GM23338 (cell line): ENCODE data around the gene HSPA12A. TPM values are rescaled to one million over a fixed set of nuclear protein-coding genes. Genes with fewer than 3 reads are reported as not detected.

Experiments
- ATAC-seq: fragments of 200-7000 bp; cut with Tn5 transposase; 3 replicates; pipeline ENCODE4 v1.9.1; 2020
- DNase-seq: peaks from one replicate; pipeline ENCODE4 v3.0.0-alpha.2; 2015; ENCODE audit warnings: low spot score
- H2AFZ ChIP-seq: fragments of 200-600 bp; sonication (generic); 2 replicates; pipeline ENCODE4 v1.8.0; 2016; ENCODE audit warnings: antibody characterized with exemption, mild to moderate bottlenecking, moderate library complexity
- H3F3A ChIP-seq: fragments of 200-600 bp; sonication (generic); replicated peaks from 2 replicates; pipeline ENCODE4 v1.8.0; 2017; ENCODE audit warnings: antibody characterized with exemption, mixed run types, low read depth
- H3K27ac ChIP-seq: fragments of 200-600 bp; sonication (generic); 2 replicates; pipeline ENCODE4 v1.6.1; 2016; ENCODE audit warnings: low read depth
- H3K27me3 ChIP-seq: fragments of 200-600 bp; sonication (generic); 2 replicates; pipeline ENCODE4 v1.8.0; 2016; ENCODE audit warnings: mild to moderate bottlenecking, mixed run types, moderate library complexity; ENCODE audit not compliant: insufficient read depth
- H3K36me3 ChIP-seq: fragments of 200-600 bp; sonication (generic); 2 replicates; pipeline ENCODE4 v1.8.0; 2016; ENCODE audit warnings: mild to moderate bottlenecking; ENCODE audit not compliant: insufficient read depth
- H3K4me1 ChIP-seq: fragments of 200-600 bp; sonication (generic); 2 replicates; pipeline ENCODE4 v1.8.0; 2016; ENCODE audit warnings: mild to moderate bottlenecking, moderate library complexity; ENCODE audit not compliant: insufficient read depth
- H3K4me2 ChIP-seq: fragments of 200-600 bp; sonication (generic); 2 replicates; pipeline ENCODE4 v1.7.1; 2017; ENCODE audit warnings: mixed run types
- H3K4me3 ChIP-seq: fragments of 200-600 bp; sonication (generic); 2 replicates; pipeline ENCODE4 v1.6.1; 2016; ENCODE audit warnings: mixed run types
- H3K79me2 ChIP-seq: fragments of 200-600 bp; sonication (generic); replicated peaks from 2 replicates; pipeline ENCODE4 v1.8.0; 2017; ENCODE audit warnings: mild to moderate bottlenecking; ENCODE audit not compliant: insufficient read depth
- H3K9me2 ChIP-seq: fragments of 200-600 bp; sonication (generic); 2 replicates; pipeline ENCODE4 v1.8.0; 2017; ENCODE audit not compliant: insufficient read depth
- H4K20me1 ChIP-seq: fragments of 200-600 bp; sonication (generic); replicated peaks from 2 replicates; pipeline ENCODE4 v1.8.0; 2017; ENCODE audit warnings: mild to moderate bottlenecking; ENCODE audit not compliant: insufficient read depth
- H3K27ac Mint-ChIP-seq: 2 replicates; pipeline ENCODE4 v1.8.0; 2020; ENCODE audit warnings: inconsistent platforms, mild to moderate bottlenecking, moderate library complexity, mixed read lengths
- H3K27me3 Mint-ChIP-seq: 3 replicates; pipeline ENCODE4 v1.8.0; 2022; ENCODE audit warnings: low read depth, mild to moderate bottlenecking, moderate library complexity, mixed read lengths, inconsistent platforms; ENCODE audit not compliant: insufficient read depth, poor library complexity
- H3K36me3 Mint-ChIP-seq: 3 replicates; pipeline ENCODE4 v1.8.0; 2021; ENCODE audit warnings: low read depth, mild to moderate bottlenecking, inconsistent platforms, moderate library complexity, mixed read lengths
- H3K4me1 Mint-ChIP-seq: 3 replicates; pipeline ENCODE4 v1.8.0; 2020; ENCODE audit warnings: mild to moderate bottlenecking, inconsistent platforms, mixed read lengths
- H3K4me3 Mint-ChIP-seq: 3 replicates; pipeline ENCODE4 v1.8.0; 2021; ENCODE audit warnings: moderate library complexity, mild to moderate bottlenecking, inconsistent platforms, mixed read lengths
- H3K9me3 Mint-ChIP-seq: 3 replicates; pipeline ENCODE4 v1.8.0; 2020; ENCODE audit warnings: moderate library complexity, mild to moderate bottlenecking, inconsistent platforms, mixed read lengths
- CREB1 ChIP-seq: fragments of 250-450 bp; sonication (Bioruptor Pico); IDR thresholded peaks from 2 replicates; pipeline ENCODE4 v1.5.0; 2020; ENCODE audit warnings: low read depth, mild to moderate bottlenecking, moderate library complexity
- ETS1 ChIP-seq: IDR thresholded peaks from 2 replicates; pipeline ENCODE4 v1.6.1; 2016; ENCODE audit warnings: antibody characterized with exemption
- EZH2 ChIP-seq: fragments of 200-600 bp; sonication (generic); IDR thresholded peaks from one replicate; pipeline ENCODE4 v1.8.0; 2017; ENCODE audit warnings: antibody characterized with exemption, mild to moderate bottlenecking, low read depth; ENCODE audit not compliant: unreplicated experiment
- EZH2phosphoT487 ChIP-seq: fragments of 200-600 bp; sonication (generic); IDR thresholded peaks from one replicate; pipeline ENCODE4 v1.8.1; 2018; ENCODE audit warnings: antibody characterized with exemption; ENCODE audit not compliant: unreplicated experiment
- JUNB ChIP-seq: IDR thresholded peaks from one replicate; pipeline ENCODE4 v1.6.1; 2016; ENCODE audit warnings: antibody characterized with exemption; ENCODE audit not compliant: unreplicated experiment
- POLR2AphosphoS5 ChIP-seq: IDR thresholded peaks from 2 replicates; pipeline ENCODE4 v1.6.1; 2016; ENCODE audit warnings: antibody characterized with exemption, low read depth
- STAT1 ChIP-seq: IDR thresholded peaks from one replicate; pipeline ENCODE4 v1.6.1; 2016; ENCODE audit warnings: antibody characterized with exemption; ENCODE audit not compliant: unreplicated experiment
- ZNF331 ChIP-seq: fragments of 250-450 bp; sonication (Bioruptor Pico); IDR thresholded peaks from 2 replicates; pipeline ENCODE4 v1.5.0; 2020; ENCODE audit warnings: low read depth, mild to moderate bottlenecking, moderate library complexity
- polyA plus RNA-seq: library from polyadenylated mRNA; unstranded; fragments of >200 nt; fragmentation: Nextera tagmentation; extraction: Ambion mirVana; gene quantifications from 2 replicates; pipeline ENCODE4 v1.2.1, GENCODE V29; 2016
- total RNA-seq: library from RNA; depleted of rRNA; stranded (reverse); fragments of >200 nt; shearing (Covaris generic); gene quantifications from 2 replicates; pipeline ENCODE4 v1.2.3, GENCODE V29; 2014
- TF ChIP-seq, protein P1 (sequence below): fragments of 250-450 bp; sonication (Bioruptor Pico); IDR thresholded peaks from 2 replicates; pipeline ENCODE4 v1.5.0; 2020; ENCODE audit warnings: mild to moderate bottlenecking, moderate library complexity
- TF ChIP-seq, protein P2 (sequence below): IDR thresholded peaks from one replicate; pipeline ENCODE4 v1.6.1; 2018; ENCODE audit warnings: antibody characterized with exemption; ENCODE audit not compliant: unreplicated experiment
- TF ChIP-seq, protein P3 (sequence below), 2 experiments: fragments of 200-600 bp in 1 of 2; sonication (generic) in 1 of 2; conservative IDR thresholded peaks; 2 replicates each; pipeline versions ENCODE4 v1.5.1 to v1.6.1; 2016 to 2017; ENCODE audit warnings: antibody characterized with exemption in 2 of 2, low read depth in 2 of 2, mild to moderate bottlenecking in 2 of 2, moderate library complexity in 1 of 2

The HSPA12A gene
- total and polyA plus RNA-seq, 2 experiments from 2014 or later: 4.4 to 6.3 TPM

DNA sequence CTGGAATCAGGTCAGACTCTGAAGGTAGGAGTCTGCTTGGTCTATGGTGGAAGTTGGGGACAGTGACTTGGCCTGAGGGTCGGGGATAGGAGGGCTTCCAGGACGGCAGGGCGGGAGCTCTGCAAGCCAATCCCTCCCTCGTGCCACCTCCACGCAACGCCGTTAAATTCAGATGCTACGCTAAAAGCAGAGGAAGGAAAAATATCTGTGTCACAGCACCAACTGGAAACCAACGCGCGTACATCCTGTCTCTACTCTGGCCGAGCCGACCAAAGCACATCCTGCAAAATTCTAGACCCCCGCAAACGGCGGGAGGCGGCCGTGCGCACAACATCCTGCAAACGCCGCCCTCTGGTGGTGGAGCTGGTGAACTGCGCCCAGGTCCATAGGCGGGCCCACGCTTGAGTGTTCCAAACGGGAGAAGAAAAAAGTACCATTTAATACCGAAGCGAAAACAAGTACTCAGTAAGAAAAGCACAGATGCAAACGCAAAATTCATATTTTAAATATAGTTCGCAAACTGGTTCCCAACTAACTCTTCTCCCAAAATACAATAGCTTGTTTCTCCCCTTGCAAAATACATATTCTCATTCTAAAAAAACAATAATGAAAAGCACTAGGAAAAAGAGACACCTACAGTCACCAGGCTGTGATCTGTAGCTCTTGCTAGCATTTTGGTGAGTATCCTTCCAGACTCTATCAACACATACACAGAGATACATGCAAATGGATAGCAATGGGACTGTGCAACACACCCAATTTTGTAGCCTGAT is 45.7 kb upstream of the HSPA12A start (continued):
- TF ChIP-seq, protein P1, sequence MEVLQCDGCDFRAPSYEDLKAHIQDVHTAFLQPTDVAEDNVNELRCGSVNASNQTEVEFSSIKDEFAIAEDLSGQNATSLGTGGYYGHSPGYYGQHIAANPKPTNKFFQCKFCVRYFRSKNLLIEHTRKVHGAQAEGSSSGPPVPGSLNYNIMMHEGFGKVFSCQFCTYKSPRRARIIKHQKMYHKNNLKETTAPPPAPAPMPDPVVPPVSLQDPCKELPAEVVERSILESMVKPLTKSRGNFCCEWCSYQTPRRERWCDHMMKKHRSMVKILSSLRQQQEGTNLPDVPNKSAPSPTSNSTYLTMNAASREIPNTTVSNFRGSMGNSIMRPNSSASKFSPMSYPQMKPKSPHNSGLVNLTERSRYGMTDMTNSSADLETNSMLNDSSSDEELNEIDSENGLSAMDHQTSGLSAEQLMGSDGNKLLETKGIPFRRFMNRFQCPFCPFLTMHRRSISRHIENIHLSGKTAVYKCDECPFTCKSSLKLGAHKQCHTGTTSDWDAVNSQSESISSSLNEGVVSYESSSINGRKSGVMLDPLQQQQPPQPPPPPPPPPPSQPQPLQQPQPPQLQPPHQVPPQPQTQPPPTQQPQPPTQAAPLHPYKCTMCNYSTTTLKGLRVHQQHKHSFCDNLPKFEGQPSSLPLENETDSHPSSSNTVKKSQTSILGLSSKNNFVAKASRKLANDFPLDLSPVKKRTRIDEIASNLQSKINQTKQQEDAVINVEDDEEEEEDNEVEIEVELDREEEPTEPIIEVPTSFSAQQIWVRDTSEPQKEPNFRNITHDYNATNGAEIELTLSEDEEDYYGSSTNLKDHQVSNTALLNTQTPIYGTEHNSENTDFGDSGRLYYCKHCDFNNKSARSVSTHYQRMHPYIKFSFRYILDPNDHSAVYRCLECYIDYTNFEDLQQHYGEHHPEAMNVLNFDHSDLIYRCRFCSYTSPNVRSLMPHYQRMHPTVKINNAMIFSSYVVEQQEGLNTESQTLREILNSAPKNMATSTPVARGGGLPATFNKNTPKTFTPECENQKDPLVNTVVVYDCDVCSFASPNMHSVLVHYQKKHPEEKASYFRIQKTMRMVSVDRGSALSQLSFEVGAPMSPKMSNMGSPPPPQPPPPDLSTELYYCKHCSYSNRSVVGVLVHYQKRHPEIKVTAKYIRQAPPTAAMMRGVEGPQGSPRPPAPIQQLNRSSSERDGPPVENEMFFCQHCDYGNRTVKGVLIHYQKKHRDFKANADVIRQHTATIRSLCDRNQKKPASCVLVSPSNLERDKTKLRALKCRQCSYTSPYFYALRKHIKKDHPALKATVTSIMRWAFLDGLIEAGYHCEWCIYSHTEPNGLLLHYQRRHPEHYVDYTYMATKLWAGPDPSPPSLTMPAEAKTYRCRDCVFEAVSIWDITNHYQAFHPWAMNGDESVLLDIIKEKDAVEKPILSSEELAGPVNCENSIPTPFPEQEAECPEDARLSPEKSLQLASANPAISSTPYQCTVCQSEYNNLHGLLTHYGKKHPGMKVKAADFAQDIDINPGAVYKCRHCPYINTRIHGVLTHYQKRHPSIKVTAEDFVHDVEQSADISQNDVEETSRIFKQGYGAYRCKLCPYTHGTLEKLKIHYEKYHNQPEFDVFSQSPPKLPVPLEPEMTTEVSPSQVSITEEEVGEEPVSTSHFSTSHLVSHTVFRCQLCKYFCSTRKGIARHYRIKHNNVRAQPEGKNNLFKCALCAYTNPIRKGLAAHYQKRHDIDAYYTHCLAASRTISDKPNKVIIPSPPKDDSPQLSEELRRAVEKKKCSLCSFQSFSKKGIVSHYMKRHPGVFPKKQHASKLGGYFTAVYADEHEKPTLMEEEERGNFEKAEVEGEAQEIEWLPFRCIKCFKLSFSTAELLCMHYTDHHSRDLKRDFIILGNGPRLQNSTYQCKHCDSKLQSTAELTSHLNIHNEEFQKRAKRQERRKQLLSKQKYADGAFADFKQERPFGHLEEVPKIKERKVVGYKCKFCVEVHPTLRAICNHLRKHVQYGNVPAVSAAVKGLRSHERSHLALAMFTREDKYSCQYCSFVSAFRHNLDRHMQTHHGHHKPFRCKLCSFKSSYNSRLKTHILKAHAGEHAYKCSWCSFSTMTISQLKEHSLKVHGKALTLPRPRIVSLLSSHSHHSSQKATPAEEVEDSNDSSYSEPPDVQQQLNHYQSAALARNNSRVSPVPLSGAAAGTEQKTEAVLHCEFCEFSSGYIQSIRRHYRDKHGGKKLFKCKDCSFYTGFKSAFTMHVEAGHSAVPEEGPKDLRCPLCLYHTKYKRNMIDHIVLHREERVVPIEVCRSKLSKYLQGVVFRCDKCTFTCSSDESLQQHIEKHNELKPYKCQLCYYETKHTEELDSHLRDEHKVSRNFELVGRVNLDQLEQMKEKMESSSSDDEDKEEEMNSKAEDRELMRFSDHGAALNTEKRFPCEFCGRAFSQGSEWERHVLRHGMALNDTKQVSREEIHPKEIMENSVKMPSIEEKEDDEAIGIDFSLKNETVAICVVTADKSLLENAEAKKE (CRISPR knock-in tag): no peak

- Histone ChIP-seq H2AFZ (peak overlapping the region; percentile 90; the same call in 1 of the 2 replicates), H3K36me3 (no peaks in the 10 kb centered on the region), H4K20me1 (no peaks in the 10 kb centered on the region), H3K9me2 (no peaks in the 10 kb centered on the region), H3K4me2 (no peak overlapping the region), H3K4me3 (no peak overlapping the region), H3K79me2 (no peaks in the 10 kb centered on the region), H3K27ac (no peak overlapping the region), H3F3A (no peaks in the 10 kb centered on the region), H3K27me3 (no peaks in the 10 kb centered on the region), H3K4me1 (no peaks in the 10 kb centered on the region)
- Mint-ChIP-seq H3K4me1 (peaks cover 5% of the 10 kb centered on the region; the same call in 2 of the 3 replicates), H3K27ac (no peak overlapping the region), H3K9me3 (no peaks in the 10 kb centered on the region), H3K4me3 (0 out of 3 replicates have a peak overlapping the region, but pooled peaks have one; percentile 69), H3K36me3 (no peaks in the 10 kb centered on the region), H3K27me3 (peaks cover 11% of the 10 kb centered on the region)
- ATAC-seq (no peak), DNase-seq (no peak)
- TF ChIP-seq JUNB (no peak), EZH2 (no peak), CREB1 (no peak), POLR2AphosphoS5 (no peak), ZNF331 (CRISPR knock-in tag) (no peak), EZH2phosphoT487 (no peak), ETS1 (no peak), STAT1 (no peak)
- TF ChIP-seq, protein P2, sequence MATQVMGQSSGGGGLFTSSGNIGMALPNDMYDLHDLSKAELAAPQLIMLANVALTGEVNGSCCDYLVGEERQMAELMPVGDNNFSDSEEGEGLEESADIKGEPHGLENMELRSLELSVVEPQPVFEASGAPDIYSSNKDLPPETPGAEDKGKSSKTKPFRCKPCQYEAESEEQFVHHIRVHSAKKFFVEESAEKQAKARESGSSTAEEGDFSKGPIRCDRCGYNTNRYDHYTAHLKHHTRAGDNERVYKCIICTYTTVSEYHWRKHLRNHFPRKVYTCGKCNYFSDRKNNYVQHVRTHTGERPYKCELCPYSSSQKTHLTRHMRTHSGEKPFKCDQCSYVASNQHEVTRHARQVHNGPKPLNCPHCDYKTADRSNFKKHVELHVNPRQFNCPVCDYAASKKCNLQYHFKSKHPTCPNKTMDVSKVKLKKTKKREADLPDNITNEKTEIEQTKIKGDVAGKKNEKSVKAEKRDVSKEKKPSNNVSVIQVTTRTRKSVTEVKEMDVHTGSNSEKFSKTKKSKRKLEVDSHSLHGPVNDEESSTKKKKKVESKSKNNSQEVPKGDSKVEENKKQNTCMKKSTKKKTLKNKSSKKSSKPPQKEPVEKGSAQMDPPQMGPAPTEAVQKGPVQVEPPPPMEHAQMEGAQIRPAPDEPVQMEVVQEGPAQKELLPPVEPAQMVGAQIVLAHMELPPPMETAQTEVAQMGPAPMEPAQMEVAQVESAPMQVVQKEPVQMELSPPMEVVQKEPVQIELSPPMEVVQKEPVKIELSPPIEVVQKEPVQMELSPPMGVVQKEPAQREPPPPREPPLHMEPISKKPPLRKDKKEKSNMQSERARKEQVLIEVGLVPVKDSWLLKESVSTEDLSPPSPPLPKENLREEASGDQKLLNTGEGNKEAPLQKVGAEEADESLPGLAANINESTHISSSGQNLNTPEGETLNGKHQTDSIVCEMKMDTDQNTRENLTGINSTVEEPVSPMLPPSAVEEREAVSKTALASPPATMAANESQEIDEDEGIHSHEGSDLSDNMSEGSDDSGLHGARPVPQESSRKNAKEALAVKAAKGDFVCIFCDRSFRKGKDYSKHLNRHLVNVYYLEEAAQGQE: no peak
- TF ChIP-seq, protein P3, sequence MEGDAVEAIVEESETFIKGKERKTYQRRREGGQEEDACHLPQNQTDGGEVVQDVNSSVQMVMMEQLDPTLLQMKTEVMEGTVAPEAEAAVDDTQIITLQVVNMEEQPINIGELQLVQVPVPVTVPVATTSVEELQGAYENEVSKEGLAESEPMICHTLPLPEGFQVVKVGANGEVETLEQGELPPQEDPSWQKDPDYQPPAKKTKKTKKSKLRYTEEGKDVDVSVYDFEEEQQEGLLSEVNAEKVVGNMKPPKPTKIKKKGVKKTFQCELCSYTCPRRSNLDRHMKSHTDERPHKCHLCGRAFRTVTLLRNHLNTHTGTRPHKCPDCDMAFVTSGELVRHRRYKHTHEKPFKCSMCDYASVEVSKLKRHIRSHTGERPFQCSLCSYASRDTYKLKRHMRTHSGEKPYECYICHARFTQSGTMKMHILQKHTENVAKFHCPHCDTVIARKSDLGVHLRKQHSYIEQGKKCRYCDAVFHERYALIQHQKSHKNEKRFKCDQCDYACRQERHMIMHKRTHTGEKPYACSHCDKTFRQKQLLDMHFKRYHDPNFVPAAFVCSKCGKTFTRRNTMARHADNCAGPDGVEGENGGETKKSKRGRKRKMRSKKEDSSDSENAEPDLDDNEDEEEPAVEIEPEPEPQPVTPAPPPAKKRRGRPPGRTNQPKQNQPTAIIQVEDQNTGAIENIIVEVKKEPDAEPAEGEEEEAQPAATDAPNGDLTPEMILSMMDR (conservative IDR thresholded peaks at IDR 0.05; ENCODE audit: low read depth in 2 of 2): no peak
Observed at GRCh38 chr10:116787053-116787659, 44.8 kb upstream of the HSPA12A start.
